Liver (tissue), 3 donors: ENCODE measurements around the gene FSTL1.

ENCODE experiments used
- CTCF ChIP-seq: fragments of 150-350 bp; IDR thresholded peaks from 2 replicates; pipeline ENCODE4 v1.5.1; 2017; ENCODE audit warnings: improper control_type of control experiment, low read depth, low read length; ENCODE audit not compliant: missing input control
- GABPA ChIP-seq, 2 donors: IDR thresholded peaks in 1 of 2; conservative IDR thresholded peaks in 1 of 2; 2 replicates each; pipeline ENCODE4 v1.6.1; 2016; ENCODE audit warnings: antibody characterized with exemption in 2 of 2, mild to moderate bottlenecking in 1 of 2, moderate library complexity in 1 of 2
- JUND ChIP-seq, 2 donors: IDR thresholded peaks; 2 replicates each; pipeline ENCODE4 v1.6.1; 2016; ENCODE audit warnings: antibody characterized with exemption in 2 of 2
- RAD21 ChIP-seq, 2 donors: IDR thresholded peaks; 2 replicates each; pipeline ENCODE4 v1.6.1; 2016; ENCODE audit warnings: antibody characterized with exemption in 2 of 2, mild to moderate bottlenecking in 2 of 2
- RXRA ChIP-seq, 2 donors: IDR thresholded peaks; 2 replicates each; pipeline ENCODE4 v1.6.1; 2017 to 2018; ENCODE audit warnings: antibody characterized with exemption in 2 of 2, mild to moderate bottlenecking in 1 of 2
- SP1 ChIP-seq: IDR thresholded peaks from 2 replicates; pipeline ENCODE4 v1.6.1; 2018; ENCODE audit warnings: antibody characterized with exemption, mild to moderate bottlenecking
- TAF1 ChIP-seq: conservative IDR thresholded peaks from 2 replicates; pipeline ENCODE4 v1.6.1; 2016; ENCODE audit warnings: antibody characterized with exemption, mild to moderate bottlenecking
- YY1 ChIP-seq: IDR thresholded peaks from 2 replicates; pipeline ENCODE4 v1.6.1; 2016; ENCODE audit warnings: antibody characterized with exemption, mild to moderate bottlenecking
- ZBTB33 ChIP-seq: IDR thresholded peaks from 2 replicates; pipeline ENCODE4 v1.6.1; 2016; ENCODE audit warnings: antibody characterized with exemption
- TF ChIP-seq, protein P1 (sequence below): IDR thresholded peaks from 2 replicates; pipeline ENCODE4 v1.6.1; 2016; ENCODE audit warnings: antibody characterized with exemption, mild to moderate bottlenecking
- TF ChIP-seq, protein P2 (sequence below): IDR thresholded peaks from 2 replicates; pipeline ENCODE4 v1.6.1; 2016; ENCODE audit warnings: antibody characterized with exemption
- TF ChIP-seq, protein P3 (sequence below): IDR thresholded peaks from 2 replicates; pipeline ENCODE4 v1.6.1; 2016; ENCODE audit warnings: antibody characterized with exemption
- donor health status: healthy.
- donor health status: healthy.

GRCh38 chr3:120349855-120350125, 101.0 kb downstream of the FSTL1 start:
- no peak for TF ChIP-seq CTCF
- TF ChIP-seq, protein P1, sequence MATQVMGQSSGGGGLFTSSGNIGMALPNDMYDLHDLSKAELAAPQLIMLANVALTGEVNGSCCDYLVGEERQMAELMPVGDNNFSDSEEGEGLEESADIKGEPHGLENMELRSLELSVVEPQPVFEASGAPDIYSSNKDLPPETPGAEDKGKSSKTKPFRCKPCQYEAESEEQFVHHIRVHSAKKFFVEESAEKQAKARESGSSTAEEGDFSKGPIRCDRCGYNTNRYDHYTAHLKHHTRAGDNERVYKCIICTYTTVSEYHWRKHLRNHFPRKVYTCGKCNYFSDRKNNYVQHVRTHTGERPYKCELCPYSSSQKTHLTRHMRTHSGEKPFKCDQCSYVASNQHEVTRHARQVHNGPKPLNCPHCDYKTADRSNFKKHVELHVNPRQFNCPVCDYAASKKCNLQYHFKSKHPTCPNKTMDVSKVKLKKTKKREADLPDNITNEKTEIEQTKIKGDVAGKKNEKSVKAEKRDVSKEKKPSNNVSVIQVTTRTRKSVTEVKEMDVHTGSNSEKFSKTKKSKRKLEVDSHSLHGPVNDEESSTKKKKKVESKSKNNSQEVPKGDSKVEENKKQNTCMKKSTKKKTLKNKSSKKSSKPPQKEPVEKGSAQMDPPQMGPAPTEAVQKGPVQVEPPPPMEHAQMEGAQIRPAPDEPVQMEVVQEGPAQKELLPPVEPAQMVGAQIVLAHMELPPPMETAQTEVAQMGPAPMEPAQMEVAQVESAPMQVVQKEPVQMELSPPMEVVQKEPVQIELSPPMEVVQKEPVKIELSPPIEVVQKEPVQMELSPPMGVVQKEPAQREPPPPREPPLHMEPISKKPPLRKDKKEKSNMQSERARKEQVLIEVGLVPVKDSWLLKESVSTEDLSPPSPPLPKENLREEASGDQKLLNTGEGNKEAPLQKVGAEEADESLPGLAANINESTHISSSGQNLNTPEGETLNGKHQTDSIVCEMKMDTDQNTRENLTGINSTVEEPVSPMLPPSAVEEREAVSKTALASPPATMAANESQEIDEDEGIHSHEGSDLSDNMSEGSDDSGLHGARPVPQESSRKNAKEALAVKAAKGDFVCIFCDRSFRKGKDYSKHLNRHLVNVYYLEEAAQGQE, result no peak
- no peak for TF ChIP-seq JUND (IDR thresholded peaks at IDR 0.05)
- TF ChIP-seq TAF1, result no peak
- no peak for TF ChIP-seq RAD21 (IDR thresholded peaks at IDR 0.05)
- TF ChIP-seq RXRA (IDR thresholded peaks at IDR 0.05), result no peak
- no peak for TF ChIP-seq GABPA (IDR thresholded peaks at IDR 0.05 in 1 of 2, conservative IDR thresholded peaks at IDR 0.05 in 1 of 2)
- TF ChIP-seq, protein P2, sequence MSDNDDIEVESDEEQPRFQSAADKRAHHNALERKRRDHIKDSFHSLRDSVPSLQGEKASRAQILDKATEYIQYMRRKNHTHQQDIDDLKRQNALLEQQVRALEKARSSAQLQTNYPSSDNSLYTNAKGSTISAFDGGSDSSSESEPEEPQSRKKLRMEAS, result no peak
- no peak for TF ChIP-seq ZBTB33
- TF ChIP-seq, protein P3, sequence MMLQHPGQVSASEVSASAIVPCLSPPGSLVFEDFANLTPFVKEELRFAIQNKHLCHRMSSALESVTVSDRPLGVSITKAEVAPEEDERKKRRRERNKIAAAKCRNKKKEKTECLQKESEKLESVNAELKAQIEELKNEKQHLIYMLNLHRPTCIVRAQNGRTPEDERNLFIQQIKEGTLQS, result no peak
- no peak for TF ChIP-seq SP1
- TF ChIP-seq YY1, result no peak
